ENCODE data around the gene LYPD6.

Gene LYPD6

DNA sequence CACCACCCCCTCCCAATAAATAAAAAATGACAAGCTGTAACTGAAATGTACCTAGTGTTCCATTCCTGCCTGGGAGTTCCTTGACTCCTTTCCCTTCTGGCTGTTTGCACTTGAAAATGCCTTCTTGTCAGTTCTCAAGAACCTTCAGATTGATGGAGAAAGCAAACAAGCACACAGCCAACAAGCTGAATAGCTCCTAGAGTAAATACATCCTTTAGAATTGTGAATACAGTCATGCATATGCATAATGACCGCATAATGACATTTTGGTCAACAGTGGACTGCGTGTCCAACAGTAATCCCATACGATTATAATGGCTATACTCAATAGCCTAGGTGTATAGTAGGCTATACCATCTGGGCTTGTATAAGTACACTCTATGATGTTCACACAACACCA, 97.0 kb downstream of the LYPD6 start:
- Histone ChIP-seq H3K9me3 (replicated peaks; ENCODE audit: insufficient read depth, low read length) (no peaks in the 10 kb centered on the region), H2AFZ (ENCODE audit: low read length) (no peak overlapping the region), H3K9ac (ENCODE audit: low read length) (no peak overlapping the region), H3K4me1 (ENCODE audit: low read length) (no peaks in the 10 kb centered on the region), H3F3A (ENCODE audit: insufficient read depth, low read length) (no peaks in the 10 kb centered on the region), H3K79me2 (ENCODE audit: low read length) (no peaks in the 10 kb centered on the region), H3K36me3 (replicated peaks; ENCODE audit: insufficient read depth, low read length) (no peaks in the 10 kb centered on the region), H3K9me2 (replicated peaks; ENCODE audit: insufficient read depth, low read length) (no peaks in the 10 kb centered on the region), H4K20me1 (ENCODE audit: insufficient read depth, low read length) (no peaks in the 10 kb centered on the region), H3K27ac (ENCODE audit: low read length) (no peak overlapping the region), H3K4me3 (ENCODE audit: low read length) (no peak overlapping the region), H3K4me2 (ENCODE audit: low read depth, low read length) (no peak overlapping the region), H3K27me3 (replicated peaks; ENCODE audit: insufficient read depth, low read length) (no peaks in the 10 kb centered on the region)
- TF ChIP-seq, protein P1, sequence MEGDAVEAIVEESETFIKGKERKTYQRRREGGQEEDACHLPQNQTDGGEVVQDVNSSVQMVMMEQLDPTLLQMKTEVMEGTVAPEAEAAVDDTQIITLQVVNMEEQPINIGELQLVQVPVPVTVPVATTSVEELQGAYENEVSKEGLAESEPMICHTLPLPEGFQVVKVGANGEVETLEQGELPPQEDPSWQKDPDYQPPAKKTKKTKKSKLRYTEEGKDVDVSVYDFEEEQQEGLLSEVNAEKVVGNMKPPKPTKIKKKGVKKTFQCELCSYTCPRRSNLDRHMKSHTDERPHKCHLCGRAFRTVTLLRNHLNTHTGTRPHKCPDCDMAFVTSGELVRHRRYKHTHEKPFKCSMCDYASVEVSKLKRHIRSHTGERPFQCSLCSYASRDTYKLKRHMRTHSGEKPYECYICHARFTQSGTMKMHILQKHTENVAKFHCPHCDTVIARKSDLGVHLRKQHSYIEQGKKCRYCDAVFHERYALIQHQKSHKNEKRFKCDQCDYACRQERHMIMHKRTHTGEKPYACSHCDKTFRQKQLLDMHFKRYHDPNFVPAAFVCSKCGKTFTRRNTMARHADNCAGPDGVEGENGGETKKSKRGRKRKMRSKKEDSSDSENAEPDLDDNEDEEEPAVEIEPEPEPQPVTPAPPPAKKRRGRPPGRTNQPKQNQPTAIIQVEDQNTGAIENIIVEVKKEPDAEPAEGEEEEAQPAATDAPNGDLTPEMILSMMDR (IDR thresholded peaks at IDR 0.05; ENCODE audit: low read length) = no peak
- no peak for TF ChIP-seq EZH2 (optimal IDR thresholded peaks at IDR 0.05; ENCODE audit: low read depth, low read length)
- TF ChIP-seq EZH2phosphoT487 (IDR thresholded peaks at IDR 0.05; ENCODE audit: low read length) = no peak
- no peak for DNase-seq

DNA sequence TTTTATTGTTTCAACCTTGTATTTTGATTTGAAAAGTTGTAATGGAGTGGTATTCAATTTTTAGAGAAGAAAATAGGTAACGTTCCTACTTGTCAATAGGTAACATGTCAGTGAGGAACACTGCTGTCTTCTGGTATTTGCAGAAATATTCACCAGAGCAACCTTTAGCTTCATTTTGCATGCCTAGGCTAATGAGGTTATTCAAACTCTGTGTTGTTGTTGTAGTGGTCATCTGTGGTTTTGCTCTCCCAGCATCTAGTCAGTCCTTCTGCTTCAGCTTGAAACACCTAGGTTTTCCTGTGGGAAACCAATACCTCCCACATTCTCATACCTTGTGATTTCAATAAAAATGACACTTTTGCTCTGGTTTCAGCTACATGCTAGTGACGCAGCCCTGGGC, 98.4 kb downstream of the LYPD6 start:
- Histone ChIP-seq H3K27me3 (replicated peaks; ENCODE audit: insufficient read depth, low read length) (no peaks in the 10 kb centered on the region), H3K4me2 (ENCODE audit: low read depth, low read length) (no peak overlapping the region), H3K79me2 (ENCODE audit: low read length) (no peaks in the 10 kb centered on the region), H3F3A (ENCODE audit: insufficient read depth, low read length) (no peaks in the 10 kb centered on the region), H2AFZ (ENCODE audit: low read length) (no peak overlapping the region), H3K9me3 (replicated peaks; ENCODE audit: insufficient read depth, low read length) (no peaks in the 10 kb centered on the region), H3K27ac (ENCODE audit: low read length) (no peak overlapping the region), H3K36me3 (replicated peaks; ENCODE audit: insufficient read depth, low read length) (no peaks in the 10 kb centered on the region), H4K20me1 (ENCODE audit: insufficient read depth, low read length) (no peaks in the 10 kb centered on the region), H3K9ac (ENCODE audit: low read length) (no peak overlapping the region), H3K4me3 (ENCODE audit: low read length) (no peak overlapping the region), H3K9me2 (replicated peaks; ENCODE audit: insufficient read depth, low read length) (no peaks in the 10 kb centered on the region), H3K4me1 (ENCODE audit: low read length) (no peaks in the 10 kb centered on the region)
- no peak for DNase-seq
- TF ChIP-seq EZH2 (optimal IDR thresholded peaks at IDR 0.05; ENCODE audit: low read depth, low read length) = no peak
- no peak for TF ChIP-seq EZH2phosphoT487 (IDR thresholded peaks at IDR 0.05; ENCODE audit: low read length)
- TF ChIP-seq, protein P1 (IDR thresholded peaks at IDR 0.05; ENCODE audit: low read length) = no peak

DNA sequence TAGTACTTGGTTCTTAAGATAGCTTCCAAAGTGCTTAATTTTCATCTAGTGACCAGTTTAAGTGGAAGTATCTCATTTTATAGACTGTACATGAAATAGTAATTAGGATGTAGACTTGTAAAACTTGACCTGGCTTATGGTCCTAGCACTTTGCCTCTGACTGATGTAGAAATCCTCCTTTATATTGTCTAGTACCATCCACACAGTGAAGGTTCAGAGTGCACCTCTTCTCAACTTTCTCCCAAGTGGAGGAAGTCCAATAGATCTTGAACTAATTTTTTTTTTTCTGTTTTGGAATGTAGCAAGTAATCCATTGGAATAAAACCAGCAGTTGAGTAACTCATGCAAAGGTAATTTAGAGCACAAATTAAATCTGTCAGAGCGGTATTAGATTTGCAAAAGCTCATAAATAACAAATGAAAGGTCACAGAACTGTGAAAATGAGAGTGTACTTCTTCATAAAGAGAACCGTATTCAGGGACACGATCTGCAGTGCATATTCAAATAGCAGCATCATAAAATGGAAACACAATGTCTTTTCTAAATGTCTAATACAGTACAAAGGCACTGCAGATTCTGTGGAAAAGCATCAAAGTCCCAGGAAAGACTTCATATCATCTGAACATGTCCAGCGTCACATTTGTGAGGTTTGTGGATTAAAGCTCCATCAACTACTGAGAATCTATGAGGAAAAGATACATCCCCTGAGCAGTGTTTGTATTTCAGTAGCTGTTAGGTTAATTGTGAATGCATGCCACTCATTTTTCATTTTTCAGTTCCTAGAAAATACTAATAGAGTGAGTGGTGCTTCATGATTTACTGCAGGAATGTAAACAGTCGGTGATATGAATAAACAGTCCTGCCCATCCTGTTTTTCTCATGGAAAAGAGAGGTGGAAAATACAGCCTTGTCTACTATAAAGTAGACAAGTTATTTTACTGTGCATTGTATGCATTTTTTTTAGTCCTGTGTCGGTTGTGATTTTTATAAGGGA, 100.7 kb downstream of the LYPD6 start:
- no peak for DNase-seq

More for the DNA sequence above, 100.7 kb downstream of the LYPD6 start:
- no peaks in the 10 kb centered on the region for H3K79me2 ChIP-seq (ENCODE audit: low read length)
- no peaks in the 10 kb centered on the region for H3K9me3 ChIP-seq (replicated peaks; ENCODE audit: insufficient read depth, low read length)
- no peaks in the 10 kb centered on the region for H3F3A ChIP-seq (ENCODE audit: insufficient read depth, low read length)
- no peak overlapping the region for H3K4me2 ChIP-seq (ENCODE audit: low read depth, low read length)
- H3K27me3 ChIP-seq (replicated peaks; ENCODE audit: insufficient read depth, low read length) = no peaks in the 10 kb centered on the region
- H2AFZ ChIP-seq (ENCODE audit: low read length) = no peak overlapping the region
- TF ChIP-seq EZH2 (optimal IDR thresholded peaks at IDR 0.05; ENCODE audit: low read depth, low read length) (no peak), EZH2phosphoT487 (IDR thresholded peaks at IDR 0.05; ENCODE audit: low read length) (no peak)
- TF ChIP-seq, protein P1 (IDR thresholded peaks at IDR 0.05; ENCODE audit: low read length) = no peak
- no peaks in the 10 kb centered on the region for H4K20me1 ChIP-seq (ENCODE audit: insufficient read depth, low read length)
- H3K9ac ChIP-seq (ENCODE audit: low read length) = no peak overlapping the region
- no peak overlapping the region for H3K4me3 ChIP-seq (ENCODE audit: low read length)
- no peaks in the 10 kb centered on the region for H3K4me1 ChIP-seq (ENCODE audit: low read length)
- no peaks in the 10 kb centered on the region for H3K9me2 ChIP-seq (replicated peaks; ENCODE audit: insufficient read depth, low read length)
- H3K27ac ChIP-seq (ENCODE audit: low read length) = no peak overlapping the region
- H3K36me3 ChIP-seq (replicated peaks; ENCODE audit: insufficient read depth, low read length) = no peaks in the 10 kb centered on the region

All from MM.1S (cell line).